K562 (cell line): Measurements from ENCODE around the gene TUBA1B. TPM values are rescaled to one million over a fixed set of nuclear protein-coding genes. Genes with fewer than 3 reads are reported as not detected.

Experiments
- ATF7 ChIP-seq: fragments of 450-650 bp; IDR thresholded peaks from 2 replicates; pipeline ENCODE4 v1.7.1; 2014; ENCODE audit warnings: mild to moderate bottlenecking, moderate library complexity
- BACH1 ChIP-seq: fragments of 200-800 bp; sonication (Bioruptor generic); IDR thresholded peaks from 2 replicates; pipeline ENCODE4 v1.6.1; 2016; ENCODE audit warnings: missing genetic modification characterization, missing compliant biosample characterization
- CBX8 ChIP-seq: fragments of 200-600 bp; sonication (generic); IDR thresholded peaks from 2 replicates; pipeline ENCODE4 v1.6.1; 2012; ENCODE audit warnings: borderline replicate concordance, mixed run types, low read depth, mild to moderate bottlenecking, moderate library complexity, mixed read lengths, low read length, control low read depth, inconsistent platforms; ENCODE audit not compliant: poor library complexity, severe bottlenecking; ENCODE audit errors: extremely low read depth
- CCNT2 ChIP-seq: IDR thresholded peaks from 2 replicates; pipeline ENCODE4 v1.6.1; 2011; ENCODE audit warnings: borderline replicate concordance, low read depth, mild to moderate bottlenecking, moderate library complexity, mixed read lengths, low read length; ENCODE audit not compliant: insufficient read length; ENCODE audit errors: extremely low read depth
- ETV5 ChIP-seq: sonication (generic); formaldehyde crosslinking; IDR thresholded peaks from 2 replicates; pipeline ENCODE4 v1.4.0; 2020; ENCODE audit warnings: low read depth, mild to moderate bottlenecking, missing genetic modification reagents
- EZH2 ChIP-seq: IDR thresholded peaks from 2 replicates; pipeline ENCODE4 v1.6.1; 2012; ENCODE audit warnings: low read depth, mild to moderate bottlenecking, inconsistent platforms, low read length, borderline replicate concordance
- FOXK1 ChIP-seq: sonication (generic); formaldehyde crosslinking; IDR thresholded peaks from 2 replicates; pipeline ENCODE4 v1.8.0; 2022; ENCODE audit warnings: missing genetic modification reagents, mild to moderate bottlenecking, borderline replicate concordance
- FOXM1 ChIP-seq, 2 experiments: fragments of 450-650 bp in 1 of 2; sonication (generic) in 1 of 2; formaldehyde crosslinking in 1 of 2; IDR thresholded peaks; 2 replicates each; pipeline versions ENCODE4 v1.6.1 to v1.9.0; 2017 to 2022; ENCODE audit warnings: low read depth in 2 of 2, mild to moderate bottlenecking in 2 of 2, missing genetic modification reagents in 1 of 2, moderate library complexity in 1 of 2
- KAT8 ChIP-seq: fragments of 450-650 bp; IDR thresholded peaks from 2 replicates; pipeline ENCODE4 v1.6.1; 2016; ENCODE audit warnings: low read depth, mild to moderate bottlenecking
- KLF1 ChIP-seq: fragments of 450-650 bp; IDR thresholded peaks from 2 replicates; pipeline ENCODE4 v1.6.1; 2016; ENCODE audit warnings: missing genetic modification characterization, missing compliant biosample characterization
- NCOA2 ChIP-seq, 2 experiments: fragments of 450-650 bp; IDR thresholded peaks; 2 replicates each; pipeline ENCODE4 v1.6.1; 2018; ENCODE audit warnings: mild to moderate bottlenecking in 2 of 2, moderate library complexity in 1 of 2; ENCODE audit not compliant: partially characterized antibody in 2 of 2
- PTTG1 ChIP-seq: fragments of 450-650 bp; IDR thresholded peaks from 2 replicates; pipeline ENCODE4 v1.6.1; 2016; ENCODE audit warnings: low read depth, mild to moderate bottlenecking, missing genetic modification characterization, missing compliant biosample characterization
- RUNX1 ChIP-seq: sonication (generic); IDR thresholded peaks from 2 replicates; pipeline ENCODE4 v1.6.1; 2016; ENCODE audit warnings: antibody characterized with exemption, low read depth
- SMAD3 ChIP-seq: fragments of 450-650 bp; formaldehyde crosslinking; conservative IDR thresholded peaks from 2 replicates; pipeline ENCODE4 v1.4.0; 2020; ENCODE audit warnings: mild to moderate bottlenecking
- TFAM ChIP-seq: fragments of 250-450 bp; sonication (Bioruptor Pico); conservative IDR thresholded peaks from 2 replicates; pipeline ENCODE4 v1.5.0; 2021; ENCODE audit warnings: mild to moderate bottlenecking, moderate library complexity
- ZFPM2 ChIP-seq: fragments of 250-450 bp; sonication (Bioruptor Pico); IDR thresholded peaks from 2 replicates; pipeline ENCODE4 v1.5.1; 2022; ENCODE audit warnings: mild to moderate bottlenecking
- ZKSCAN3 ChIP-seq: fragments of 250-450 bp; sonication (Bioruptor Pico); IDR thresholded peaks from 2 replicates; pipeline ENCODE4 v1.4.0; 2020
- ZKSCAN8 ChIP-seq: fragments of 200-800 bp; sonication (Bioruptor generic); IDR thresholded peaks from 2 replicates; pipeline ENCODE4 v1.6.1; 2016; ENCODE audit warnings: missing genetic modification characterization, missing compliant biosample characterization
- ZNF592 ChIP-seq: fragments of 450-650 bp; IDR thresholded peaks from 2 replicates; pipeline ENCODE4 v1.6.1; 2017; ENCODE audit warnings: antibody characterized with exemption, mild to moderate bottlenecking
- ZNF75A ChIP-seq: fragments of 450-650 bp; formaldehyde crosslinking; IDR thresholded peaks from 2 replicates; pipeline ENCODE4 v1.4.0; 2020; ENCODE audit warnings: mild to moderate bottlenecking
- polyA plus RNA-seq, 8 experiments: library from polyadenylated mRNA; depleted of rRNA in 4 of 8; stranded (reverse) in 5 of 8; unstranded in 3 of 8; fragments of >200 nt; fragmentation: Nextera tagmentation in 2 of 8; fragmentation: Illumina TruSeq in 1 of 8; extraction: Ambion mirVana in 2 of 8; extraction: Trizol in 1 of 8; gene quantifications; 2 replicates each; pipeline versions ENCODE4 v1.2.1 to v1.2.3, GENCODE V29; 2011 to 2014; ENCODE audit warnings: inconsistent platforms in 1 of 8, missing spikeins in 1 of 8
- total RNA-seq, 7 experiments: library from RNA; depleted of rRNA in 6 of 7; stranded (reverse); fragments of >200 nt in 6 of 7; fragmentation: Illumina TruSeq in 2 of 7; extraction: Trizol in 2 of 7; gene quantifications; 2 replicates each; pipeline versions ENCODE4 v1.2.1 to v1.2.3, GENCODE V29; 2011 to 2021; ENCODE audit warnings: low replicate concordance in 1 of 7

The TUBA1B gene
- total and polyA plus RNA-seq, 9 of the 15 experiments (the other 6 are each of a cell fraction or from before 2014, with no cell fraction given): 2,189 to 4,624 (median 2,628) TPM

GRCh38 chr12:49126852-49127763, 4.1 kb downstream of the TUBA1B start (continued):
- TF ChIP-seq FOXM1 (IDR thresholded peaks at IDR 0.05; ENCODE audit: low read depth) (no peak), FOXM1 (CRISPR knock-in tag; IDR thresholded peaks at IDR 0.05; ENCODE audit: low read depth) (no peak), TFAM (CRISPR knock-in tag) (no peak), SMAD3 (CRISPR knock-in tag) (peak; percentile 52; the same call in 1 of the 2 replicates), KAT8 (no peak), ZKSCAN3 (no peak), ZNF592 (no peak), ZKSCAN8 (CRISPR knock-in tag) (no peak), NCOA2 (IDR thresholded peaks at IDR 0.05; ENCODE audit: partially characterized antibody in 2 of 2) (no peak), ZNF75A (CRISPR knock-in tag) (no peak), ETV5 (CRISPR knock-in tag) (no peak), FOXK1 (no peak), RUNX1 (peak; percentile 25; the same call in 1 of the 2 replicates), CCNT2 (no peak), PTTG1 (tag) (no peak), CBX8 (no peak), BACH1 (tag) (no peak), EZH2 (no peak), KLF1 (tag) (no peak), ATF7 (no peak), ZFPM2 (CRISPR knock-in tag) (peak; percentile 97)
